IPS-15b (cell line): ENCODE measurements around the gene EEFSEC.

ENCODE experiments used
- H3K27me3 ChIP-seq: one replicate; pipeline ENCODE4 v1.6.1; 2013; ENCODE audit warnings: low read length; ENCODE audit not compliant: control insufficient read depth, insufficient read depth
- H3K36me3 ChIP-seq: one replicate; pipeline ENCODE4 v1.6.1; 2013; ENCODE audit warnings: low read length; ENCODE audit not compliant: control insufficient read depth, insufficient read depth
- H3K4me1 ChIP-seq: one replicate; pipeline ENCODE4 v1.6.1; 2013; ENCODE audit warnings: mild to moderate bottlenecking, low read length; ENCODE audit not compliant: control insufficient read depth, insufficient read depth
- H3K4me3 ChIP-seq: one replicate; pipeline ENCODE4 v1.5.1; 2013; ENCODE audit warnings: low read depth, low read length
- H3K9ac ChIP-seq: one replicate; pipeline ENCODE4 v1.6.1; 2013; ENCODE audit warnings: low read depth, mild to moderate bottlenecking, low read length
- H3K9me3 ChIP-seq: one replicate; pipeline ENCODE4 v1.6.1; 2013; ENCODE audit warnings: mild to moderate bottlenecking, low read length; ENCODE audit not compliant: control insufficient read depth, insufficient read depth

Gene EEFSEC

DNA sequence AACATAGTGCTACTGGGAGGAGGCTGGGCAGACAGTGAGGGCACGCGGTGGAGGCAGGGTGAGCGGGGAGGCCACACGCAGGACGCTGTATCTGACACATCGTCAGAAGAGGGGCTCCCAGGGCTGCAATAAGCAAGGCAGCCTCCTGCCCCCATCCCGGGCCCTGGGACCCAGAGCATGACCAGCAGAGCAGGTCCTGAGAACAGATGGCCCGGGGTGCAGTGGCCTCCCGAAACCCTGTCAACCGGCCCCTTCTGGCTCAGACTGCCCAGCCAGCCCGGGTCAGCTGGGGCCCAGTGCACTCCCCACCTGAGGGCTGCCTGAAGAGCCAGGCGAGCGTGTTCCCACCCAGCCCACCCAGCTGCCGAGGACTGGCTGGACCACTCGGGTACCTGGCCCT lies 276.0 kb downstream of the EEFSEC start:
- Histone ChIP-seq H3K27me3 (peaks cover 64% of the 10 kb centered on the region), H3K9ac (no peak overlapping the region), H3K4me1 (peaks cover 25% of the 10 kb centered on the region)

GRCh38 chr3:128429751-128430150 lies 276.5 kb downstream of the EEFSEC start:
- H3K9me3 ChIP-seq = no peaks in the 10 kb centered on the region
- no peak overlapping the region for H3K4me3 ChIP-seq
- peaks cover 25% of the 10 kb centered on the region for H3K4me1 ChIP-seq
- H3K9ac ChIP-seq = no peak overlapping the region
- H3K27me3 ChIP-seq = peaks cover 65% of the 10 kb centered on the region
- no peaks in the 10 kb centered on the region for H3K36me3 ChIP-seq

More for the DNA sequence above, 276.0 kb downstream of the EEFSEC start:
- Histone ChIP-seq H3K4me3 (no peak overlapping the region), H3K36me3 (no peaks in the 10 kb centered on the region), H3K9me3 (no peaks in the 10 kb centered on the region)

DNA sequence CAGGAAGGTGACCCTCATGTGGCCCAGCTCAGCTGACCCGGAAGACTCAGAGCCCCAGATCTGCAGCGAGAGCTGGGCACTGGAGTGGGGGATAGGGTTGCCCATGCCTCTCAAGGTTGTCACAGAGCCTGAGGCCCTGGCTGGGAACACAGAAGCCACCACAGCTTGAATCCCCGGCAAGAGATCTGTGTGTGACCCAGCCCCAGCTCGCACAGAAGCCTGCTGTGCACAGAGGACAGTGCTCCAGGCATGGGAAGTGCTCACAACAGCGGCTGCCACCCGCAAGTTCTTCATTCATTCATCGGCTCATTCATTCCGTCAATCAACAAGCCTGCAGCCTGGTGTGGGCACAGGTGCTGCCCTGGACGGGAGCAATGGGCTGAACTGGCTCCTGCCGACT lies 277.0 kb downstream of the EEFSEC start:
- Histone ChIP-seq H3K4me1 (peaks cover 30% of the 10 kb centered on the region), H3K4me3 (no peak overlapping the region), H3K27me3 (peaks cover 68% of the 10 kb centered on the region), H3K9me3 (no peaks in the 10 kb centered on the region), H3K9ac (no peak overlapping the region), H3K36me3 (no peaks in the 10 kb centered on the region)

DNA sequence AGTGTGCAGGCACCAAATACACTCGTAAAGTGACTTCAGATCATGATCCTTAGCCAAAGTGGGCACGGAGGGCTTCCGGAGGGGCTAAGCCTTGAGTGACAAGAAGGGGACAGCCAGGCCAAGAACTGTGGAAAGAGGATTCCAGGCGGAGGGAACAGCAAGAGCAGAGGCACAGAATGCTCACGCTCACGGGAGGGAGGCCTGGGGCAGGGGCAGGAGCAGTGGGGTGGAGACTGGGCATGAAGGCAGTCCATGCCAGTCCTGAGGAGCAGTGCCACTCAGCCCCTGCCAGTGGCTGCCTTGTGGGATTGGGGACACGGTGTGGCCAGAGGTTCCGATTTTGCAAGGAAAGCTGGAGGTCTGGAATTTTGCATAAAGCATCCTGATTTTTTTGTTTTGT lies 277.4 kb downstream of the EEFSEC start:
- H3K36me3 ChIP-seq = no peaks in the 10 kb centered on the region
- peaks cover 30% of the 10 kb centered on the region for H3K4me1 ChIP-seq
- H3K27me3 ChIP-seq = peaks cover 67% of the 10 kb centered on the region
- no peak overlapping the region for H3K4me3 ChIP-seq
- H3K9me3 ChIP-seq = no peaks in the 10 kb centered on the region
- H3K9ac ChIP-seq = no peak overlapping the region

DNA sequence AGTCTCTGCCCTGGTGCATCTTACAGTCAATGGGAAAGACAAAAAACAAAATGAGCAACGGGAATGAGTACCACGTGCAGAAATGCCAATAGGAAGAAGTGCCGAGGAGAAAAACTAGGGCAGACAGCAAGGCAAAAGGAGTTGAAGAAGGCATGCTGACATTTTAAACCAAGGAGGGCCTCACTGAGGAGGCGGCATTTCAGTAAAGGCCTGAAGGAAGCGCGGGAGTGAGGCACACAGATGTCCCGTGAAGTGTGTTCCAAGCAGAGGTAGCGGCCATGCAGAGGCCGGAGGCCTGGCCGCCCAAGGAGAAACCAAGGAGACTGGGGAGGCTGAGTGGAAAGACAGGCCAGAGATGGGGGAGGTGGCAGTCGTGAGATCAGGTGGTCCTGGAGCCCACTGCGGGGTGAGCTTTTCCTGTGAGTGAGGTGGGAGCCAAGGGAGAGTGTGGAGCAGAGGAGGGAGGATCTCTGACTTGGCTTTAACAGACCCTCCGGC lies 278.6 kb downstream of the EEFSEC start:
- Histone ChIP-seq H3K4me3 (peak overlapping the region; percentile 52), H3K36me3 (no peaks in the 10 kb centered on the region), H3K4me1 (peaks cover 28% of the 10 kb centered on the region), H3K9me3 (no peaks in the 10 kb centered on the region), H3K9ac (no peak overlapping the region), H3K27me3 (peaks cover 66% of the 10 kb centered on the region)

- peak overlapping the region; percentile 52 for H3K4me3 ChIP-seq
- peaks cover 60% of the 10 kb centered on the region for H3K27me3 ChIP-seq
- no peaks in the 10 kb centered on the region for H3K9me3 ChIP-seq
- no peaks in the 10 kb centered on the region for H3K36me3 ChIP-seq
- H3K4me1 ChIP-seq = peaks cover 27% of the 10 kb centered on the region
- peak overlapping the region; percentile 65 for H3K9ac ChIP-seq
Observed at GRCh38 chr3:128432301-128432970, 279.2 kb downstream of the EEFSEC start.

DNA sequence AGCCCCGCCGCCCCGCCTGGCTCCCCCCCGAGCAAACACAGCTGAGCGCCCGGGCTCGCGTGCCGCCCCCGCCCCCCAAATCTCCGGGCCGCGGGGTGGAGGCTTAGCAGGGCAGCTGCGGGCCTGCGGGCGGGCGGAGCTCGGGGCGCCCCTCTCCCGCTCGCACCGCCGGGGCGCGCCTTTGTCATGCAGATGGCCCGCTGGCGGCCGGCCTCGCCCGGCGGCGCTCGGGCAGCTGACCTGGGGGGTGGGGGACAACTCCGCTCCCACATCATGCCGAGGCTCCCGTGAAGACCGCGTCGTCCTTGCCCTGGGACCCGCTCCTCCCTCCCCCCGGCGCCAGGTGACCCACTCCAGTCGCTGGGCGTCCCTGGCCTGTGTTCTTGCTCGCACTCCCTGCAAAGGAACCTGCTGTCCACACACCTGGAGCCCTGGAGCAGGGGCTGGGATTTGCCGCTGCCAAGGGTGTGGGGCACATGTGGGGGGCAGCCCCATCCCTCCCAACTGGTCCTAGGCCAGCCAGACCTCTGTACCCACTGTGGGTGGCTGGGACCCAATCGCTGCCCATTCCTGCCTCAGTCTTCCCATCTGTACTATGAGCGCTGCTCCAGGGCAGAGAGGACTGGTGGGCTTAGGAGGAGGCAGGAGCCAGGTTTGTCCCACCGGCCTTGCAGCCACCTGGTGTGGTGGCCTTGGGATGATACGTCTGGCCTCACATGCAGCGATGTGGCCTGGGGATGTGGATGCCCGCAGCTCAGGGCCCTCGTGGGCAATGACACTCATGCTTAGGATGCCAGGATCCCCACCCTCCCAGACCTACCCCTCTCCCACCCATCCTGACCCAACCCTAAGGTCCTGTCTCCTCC lies 279.9 kb downstream of the EEFSEC start:
- H3K9ac ChIP-seq = no peak overlapping the region
- peaks cover 57% of the 10 kb centered on the region for H3K27me3 ChIP-seq
- H3K9me3 ChIP-seq = no peaks in the 10 kb centered on the region
- H3K4me1 ChIP-seq = peaks cover 27% of the 10 kb centered on the region
- H3K4me3 ChIP-seq = peak overlapping the region; percentile 16
- H3K36me3 ChIP-seq = no peaks in the 10 kb centered on the region

- Histone ChIP-seq H3K36me3 (no peaks in the 10 kb centered on the region), H3K9ac (no peak overlapping the region), H3K4me1 (peaks cover 27% of the 10 kb centered on the region), H3K27me3 (peaks cover 54% of the 10 kb centered on the region), H3K4me3 (no peak overlapping the region), H3K9me3 (no peaks in the 10 kb centered on the region)
Observed at GRCh38 chr3:128433837-128434165, 280.5 kb downstream of the EEFSEC start.

DNA sequence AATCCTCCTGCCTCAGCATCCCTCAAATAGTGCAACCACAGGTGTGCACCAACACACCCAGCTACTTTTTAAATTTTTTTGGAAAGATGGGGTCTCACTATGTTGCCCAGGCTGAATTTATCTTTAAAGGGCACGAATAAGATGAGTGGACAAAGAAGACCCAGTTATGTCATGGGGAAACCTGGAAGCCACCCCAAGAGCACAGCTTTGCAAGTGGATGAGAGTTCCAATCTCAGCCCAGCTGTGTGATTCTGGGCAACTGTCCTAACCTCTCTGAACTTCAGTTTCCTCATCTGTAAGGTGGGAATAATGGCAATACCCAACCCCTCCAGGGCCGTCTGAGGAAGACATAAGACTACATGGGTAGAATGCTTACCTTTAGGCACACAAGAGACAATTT lies 281.2 kb downstream of the EEFSEC start:
- Histone ChIP-seq H3K27me3 (peaks cover 54% of the 10 kb centered on the region), H3K4me3 (no peak overlapping the region), H3K4me1 (peaks cover 27% of the 10 kb centered on the region), H3K9ac (no peak overlapping the region), H3K36me3 (no peaks in the 10 kb centered on the region), H3K9me3 (no peaks in the 10 kb centered on the region)

DNA sequence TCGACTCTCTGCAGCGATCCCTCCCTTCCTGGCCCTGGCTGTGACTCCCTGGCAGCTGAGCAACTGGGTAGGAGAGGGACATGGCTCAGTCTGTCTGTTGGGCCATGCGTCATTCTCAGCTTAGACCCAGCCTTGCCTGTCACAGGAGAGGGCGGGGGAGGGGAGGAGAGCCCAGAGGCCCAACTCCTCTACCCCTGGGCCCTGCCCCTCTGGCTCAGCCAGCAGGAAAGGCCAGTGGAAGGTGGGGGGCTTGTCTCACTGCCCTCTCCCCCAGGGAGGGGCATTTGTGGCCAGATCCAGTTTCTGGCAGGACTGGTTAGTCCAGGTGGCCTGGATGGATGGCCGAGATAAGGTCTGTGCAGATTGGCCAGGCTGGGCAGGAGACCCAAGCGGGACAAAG lies 281.8 kb downstream of the EEFSEC start:
- Histone ChIP-seq H3K9ac (no peak overlapping the region), H3K27me3 (peaks cover 48% of the 10 kb centered on the region), H3K4me1 (peaks cover 27% of the 10 kb centered on the region), H3K4me3 (no peak overlapping the region), H3K36me3 (no peaks in the 10 kb centered on the region), H3K9me3 (no peaks in the 10 kb centered on the region)

DNA sequence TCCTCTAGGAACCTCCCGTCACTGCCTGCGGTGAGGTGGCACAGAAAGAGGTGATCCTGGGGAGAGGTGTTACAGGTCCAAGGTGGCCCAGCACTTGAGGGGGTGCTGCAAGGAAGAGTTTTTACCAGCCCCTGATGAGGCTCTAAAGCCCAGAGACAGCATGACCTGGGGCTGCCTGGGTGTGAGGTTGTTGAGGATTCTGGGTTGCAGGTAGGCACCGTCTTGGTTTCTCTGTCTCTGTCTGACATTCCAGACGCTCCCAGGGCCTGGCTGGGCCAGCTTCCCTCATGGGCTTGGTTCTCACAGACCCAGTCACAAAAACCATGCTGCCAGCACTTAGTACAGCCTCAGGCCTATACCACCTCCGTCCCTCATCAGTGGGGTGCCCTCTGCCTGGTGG lies 282.3 kb downstream of the EEFSEC start:
- H3K36me3 ChIP-seq = no peaks in the 10 kb centered on the region
- H3K4me3 ChIP-seq = no peak overlapping the region
- peaks cover 43% of the 10 kb centered on the region for H3K27me3 ChIP-seq
- H3K9ac ChIP-seq = no peak overlapping the region
- H3K4me1 ChIP-seq = peaks cover 26% of the 10 kb centered on the region
- H3K9me3 ChIP-seq = no peaks in the 10 kb centered on the region

GRCh38 chr3:128436214-128436613 lies 282.9 kb downstream of the EEFSEC start:
- H3K27me3 ChIP-seq = peaks cover 42% of the 10 kb centered on the region
- H3K4me1 ChIP-seq = peaks cover 24% of the 10 kb centered on the region
- no peaks in the 10 kb centered on the region for H3K9me3 ChIP-seq
- H3K4me3 ChIP-seq = no peak overlapping the region
- no peak overlapping the region for H3K9ac ChIP-seq
- no peaks in the 10 kb centered on the region for H3K36me3 ChIP-seq
